ENCODE results near the gene EPAS1.

Gene EPAS1

GRCh38 chr2:46308629-46309028 is 11.4 kb downstream of the EPAS1 start:
- no peaks in the 10 kb centered on the region for H3K36me3 ChIP-seq (replicated peaks; ENCODE audit: insufficient read depth, low read length)
- DNase-seq, result no peak
- H3K27ac ChIP-seq (ENCODE audit: low read length), result no peak overlapping the region
- H3K4me1 ChIP-seq (ENCODE audit: low read length), result no peaks in the 10 kb centered on the region
- no peak overlapping the region for H3K4me3 ChIP-seq (ENCODE audit: low read length)
- no peak overlapping the region for H2AFZ ChIP-seq (ENCODE audit: low read length)
- H3K4me2 ChIP-seq (ENCODE audit: low read depth, low read length), result no peak overlapping the region
- no peaks in the 10 kb centered on the region for H3K9me2 ChIP-seq (replicated peaks; ENCODE audit: insufficient read depth, low read length)
- no peak overlapping the region for H3K9ac ChIP-seq (ENCODE audit: low read length)
- TF ChIP-seq EZH2phosphoT487 (IDR thresholded peaks at IDR 0.05; ENCODE audit: low read length) (no peak), EZH2 (optimal IDR thresholded peaks at IDR 0.05; ENCODE audit: low read depth, low read length) (no peak)
- TF ChIP-seq, protein P1, sequence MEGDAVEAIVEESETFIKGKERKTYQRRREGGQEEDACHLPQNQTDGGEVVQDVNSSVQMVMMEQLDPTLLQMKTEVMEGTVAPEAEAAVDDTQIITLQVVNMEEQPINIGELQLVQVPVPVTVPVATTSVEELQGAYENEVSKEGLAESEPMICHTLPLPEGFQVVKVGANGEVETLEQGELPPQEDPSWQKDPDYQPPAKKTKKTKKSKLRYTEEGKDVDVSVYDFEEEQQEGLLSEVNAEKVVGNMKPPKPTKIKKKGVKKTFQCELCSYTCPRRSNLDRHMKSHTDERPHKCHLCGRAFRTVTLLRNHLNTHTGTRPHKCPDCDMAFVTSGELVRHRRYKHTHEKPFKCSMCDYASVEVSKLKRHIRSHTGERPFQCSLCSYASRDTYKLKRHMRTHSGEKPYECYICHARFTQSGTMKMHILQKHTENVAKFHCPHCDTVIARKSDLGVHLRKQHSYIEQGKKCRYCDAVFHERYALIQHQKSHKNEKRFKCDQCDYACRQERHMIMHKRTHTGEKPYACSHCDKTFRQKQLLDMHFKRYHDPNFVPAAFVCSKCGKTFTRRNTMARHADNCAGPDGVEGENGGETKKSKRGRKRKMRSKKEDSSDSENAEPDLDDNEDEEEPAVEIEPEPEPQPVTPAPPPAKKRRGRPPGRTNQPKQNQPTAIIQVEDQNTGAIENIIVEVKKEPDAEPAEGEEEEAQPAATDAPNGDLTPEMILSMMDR (IDR thresholded peaks at IDR 0.05; ENCODE audit: low read length), result no peak
- H4K20me1 ChIP-seq (ENCODE audit: insufficient read depth, low read length), result no peaks in the 10 kb centered on the region
- H3K9me3 ChIP-seq (replicated peaks; ENCODE audit: insufficient read depth, low read length), result no peaks in the 10 kb centered on the region
- no peaks in the 10 kb centered on the region for H3K27me3 ChIP-seq (replicated peaks; ENCODE audit: insufficient read depth, low read length)
- no peaks in the 10 kb centered on the region for H3K79me2 ChIP-seq (ENCODE audit: low read length)
- no peaks in the 10 kb centered on the region for H3F3A ChIP-seq (ENCODE audit: insufficient read depth, low read length)

- TF ChIP-seq EZH2phosphoT487 (IDR thresholded peaks at IDR 0.05; ENCODE audit: low read length), result no peak
- TF ChIP-seq EZH2 (optimal IDR thresholded peaks at IDR 0.05; ENCODE audit: low read depth, low read length), result no peak
- TF ChIP-seq, protein P1 (IDR thresholded peaks at IDR 0.05; ENCODE audit: low read length), result no peak
- no peaks in the 10 kb centered on the region for H3K9me3 ChIP-seq (replicated peaks; ENCODE audit: insufficient read depth, low read length)
- no peak overlapping the region for H3K9ac ChIP-seq (ENCODE audit: low read length)
- H3K27ac ChIP-seq (ENCODE audit: low read length), result no peak overlapping the region
- H4K20me1 ChIP-seq (ENCODE audit: insufficient read depth, low read length), result no peaks in the 10 kb centered on the region
- H3K79me2 ChIP-seq (ENCODE audit: low read length), result no peaks in the 10 kb centered on the region
- no peaks in the 10 kb centered on the region for H3K36me3 ChIP-seq (replicated peaks; ENCODE audit: insufficient read depth, low read length)
- no peaks in the 10 kb centered on the region for H3K4me1 ChIP-seq (ENCODE audit: low read length)
- H3K9me2 ChIP-seq (replicated peaks; ENCODE audit: insufficient read depth, low read length), result no peaks in the 10 kb centered on the region
- no peaks in the 10 kb centered on the region for H3F3A ChIP-seq (ENCODE audit: insufficient read depth, low read length)
- H3K4me3 ChIP-seq (ENCODE audit: low read length), result no peak overlapping the region
- H3K27me3 ChIP-seq (replicated peaks; ENCODE audit: insufficient read depth, low read length), result no peaks in the 10 kb centered on the region
- no peak for DNase-seq
- no peak overlapping the region for H2AFZ ChIP-seq (ENCODE audit: low read length)
- H3K4me2 ChIP-seq (ENCODE audit: low read depth, low read length), result no peak overlapping the region
These were observed 12.1 kb downstream of the EPAS1 start for GRCh38 chr2:46309052-46309953.

GRCh38 chr2:46310446-46310845 is 13.2 kb downstream of the EPAS1 start:
- no peak overlapping the region for H3K4me3 ChIP-seq (ENCODE audit: low read length)
- TF ChIP-seq EZH2 (optimal IDR thresholded peaks at IDR 0.05; ENCODE audit: low read depth, low read length) (no peak), EZH2phosphoT487 (IDR thresholded peaks at IDR 0.05; ENCODE audit: low read length) (no peak)
- TF ChIP-seq, protein P1 (IDR thresholded peaks at IDR 0.05; ENCODE audit: low read length), result no peak
- no peaks in the 10 kb centered on the region for H3K9me3 ChIP-seq (replicated peaks; ENCODE audit: insufficient read depth, low read length)
- H4K20me1 ChIP-seq (ENCODE audit: insufficient read depth, low read length), result no peaks in the 10 kb centered on the region
- H3K9ac ChIP-seq (ENCODE audit: low read length), result no peak overlapping the region
- H3K27me3 ChIP-seq (replicated peaks; ENCODE audit: insufficient read depth, low read length), result no peaks in the 10 kb centered on the region
- DNase-seq, result no peak
- H3K36me3 ChIP-seq (replicated peaks; ENCODE audit: insufficient read depth, low read length), result no peaks in the 10 kb centered on the region
- no peaks in the 10 kb centered on the region for H3K4me1 ChIP-seq (ENCODE audit: low read length)
- no peak overlapping the region for H3K27ac ChIP-seq (ENCODE audit: low read length)
- H3K9me2 ChIP-seq (replicated peaks; ENCODE audit: insufficient read depth, low read length), result no peaks in the 10 kb centered on the region
- H3K4me2 ChIP-seq (ENCODE audit: low read depth, low read length), result no peak overlapping the region
- H2AFZ ChIP-seq (ENCODE audit: low read length), result no peak overlapping the region
- H3F3A ChIP-seq (ENCODE audit: insufficient read depth, low read length), result no peaks in the 10 kb centered on the region
- H3K79me2 ChIP-seq (ENCODE audit: low read length), result no peaks in the 10 kb centered on the region

All from MM.1S (cell line).